Inferior parietal cortex (tissue), 1 donor: ENCODE results near the gene DSCAML1.
"Not testable (repeated sequence)": the region's sequence is repeated elsewhere in the genome, so short reads cannot be mapped to it uniquely, and the experiment has no call there.

Source experiments
- DNase-seq: peaks from one replicate; pipeline ENCODE4 v3.0.0-alpha.2; 2016; ENCODE audit errors: extremely low spot score

Gene DSCAML1

GRCh38 chr11:117473481-117474091 is 323.4 kb downstream of the DSCAML1 start:
- no peak for DNase-seq

GRCh38 chr11:117471776-117472175 is 325.2 kb downstream of the DSCAML1 start:
- no peak for DNase-seq

- DNase-seq: no peak
Measured at GRCh38 chr11:117470576-117470975, 326.4 kb downstream of the DSCAML1 start.

GRCh38 chr11:117468888-117469287 is 328.1 kb downstream of the DSCAML1 start:
- DNase-seq: no peak

GRCh38 chr11:117467770-117468169 is 329.2 kb downstream of the DSCAML1 start:
- DNase-seq: no peak

GRCh38 chr11:117466966-117467365 is 330.1 kb downstream of the DSCAML1 start:
- DNase-seq: no peak

GRCh38 chr11:117465236-117465997 is 331.6 kb downstream of the DSCAML1 start:
- no peak for DNase-seq

GRCh38 chr11:117464778-117465177 is 332.2 kb downstream of the DSCAML1 start:
- DNase-seq: no peak

GRCh38 chr11:117462864-117463247 is 334.2 kb downstream of the DSCAML1 start:
- no peak for DNase-seq

- DNase-seq: no peak
Measured at GRCh38 chr11:117462183-117462863, 334.7 kb downstream of the DSCAML1 start.

GRCh38 chr11:117461396-117462182 is 335.4 kb downstream of the DSCAML1 start:
- DNase-seq: no peak

GRCh38 chr11:117459979-117460300 is 337.1 kb downstream of the DSCAML1 start:
- DNase-seq: no peak

GRCh38 chr11:117459123-117459978 is 337.7 kb downstream of the DSCAML1 start:
- DNase-seq: no peak

GRCh38 chr11:117458275-117459122 is 338.5 kb downstream of the DSCAML1 start:
- DNase-seq: no peak

- DNase-seq: no peak
Measured at GRCh38 chr11:117457835-117458234, 339.2 kb downstream of the DSCAML1 start.

GRCh38 chr11:117457031-117457785 is 339.8 kb downstream of the DSCAML1 start:
- no peak for DNase-seq

GRCh38 chr11:117456721-117457029 is 340.3 kb downstream of the DSCAML1 start:
- not testable (repeated sequence) for DNase-seq

- DNase-seq: no peak
Measured at GRCh38 chr11:117456027-117456720, 340.8 kb downstream of the DSCAML1 start.

- DNase-seq: no peak
Measured at GRCh38 chr11:117454564-117454917, 342.5 kb downstream of the DSCAML1 start.
